Nephron progenitor cell (in vitro differentiated cells): Measurements from ENCODE around the gene COMMD1.
"Not testable (repeated sequence)": the region's sequence is repeated elsewhere in the genome, so short reads cannot be mapped to it uniquely, and the experiment has no call there.

Experiments used
- DNase-seq: peaks from one replicate; pipeline ENCODE4 v3.0.0; 2021
- H3K27ac Mint-ChIP-seq: 2 replicates; pipeline ENCODE4 v1.8.0; 2021; ENCODE audit warnings: mild to moderate bottlenecking, moderate library complexity, mixed read lengths
- H3K27me3 Mint-ChIP-seq: 2 replicates; pipeline ENCODE4 v1.8.0; 2021; ENCODE audit warnings: mild to moderate bottlenecking, low read depth, mixed read lengths; ENCODE audit not compliant: poor library complexity
- H3K36me3 Mint-ChIP-seq: 2 replicates; pipeline ENCODE4 v1.8.0; 2021; ENCODE audit warnings: low read depth, mixed read lengths
- H3K4me1 Mint-ChIP-seq: 2 replicates; pipeline ENCODE4 v1.8.0; 2021; ENCODE audit warnings: mixed read lengths
- H3K4me3 Mint-ChIP-seq: 2 replicates; pipeline ENCODE4 v1.8.0; 2021; ENCODE audit warnings: mild to moderate bottlenecking, moderate library complexity, mixed read lengths
- H3K9me3 Mint-ChIP-seq: 2 replicates; pipeline ENCODE4 v1.8.0; 2021; ENCODE audit warnings: mild to moderate bottlenecking, moderate library complexity, mixed read lengths
- TF ChIP-seq, protein P1 (sequence below): fragments of 200-600 bp; sonication (generic); IDR thresholded peaks from 2 replicates; pipeline ENCODE4 v1.5.0; 2021; ENCODE audit warnings: antibody characterized with exemption

The COMMD1 gene

DNA sequence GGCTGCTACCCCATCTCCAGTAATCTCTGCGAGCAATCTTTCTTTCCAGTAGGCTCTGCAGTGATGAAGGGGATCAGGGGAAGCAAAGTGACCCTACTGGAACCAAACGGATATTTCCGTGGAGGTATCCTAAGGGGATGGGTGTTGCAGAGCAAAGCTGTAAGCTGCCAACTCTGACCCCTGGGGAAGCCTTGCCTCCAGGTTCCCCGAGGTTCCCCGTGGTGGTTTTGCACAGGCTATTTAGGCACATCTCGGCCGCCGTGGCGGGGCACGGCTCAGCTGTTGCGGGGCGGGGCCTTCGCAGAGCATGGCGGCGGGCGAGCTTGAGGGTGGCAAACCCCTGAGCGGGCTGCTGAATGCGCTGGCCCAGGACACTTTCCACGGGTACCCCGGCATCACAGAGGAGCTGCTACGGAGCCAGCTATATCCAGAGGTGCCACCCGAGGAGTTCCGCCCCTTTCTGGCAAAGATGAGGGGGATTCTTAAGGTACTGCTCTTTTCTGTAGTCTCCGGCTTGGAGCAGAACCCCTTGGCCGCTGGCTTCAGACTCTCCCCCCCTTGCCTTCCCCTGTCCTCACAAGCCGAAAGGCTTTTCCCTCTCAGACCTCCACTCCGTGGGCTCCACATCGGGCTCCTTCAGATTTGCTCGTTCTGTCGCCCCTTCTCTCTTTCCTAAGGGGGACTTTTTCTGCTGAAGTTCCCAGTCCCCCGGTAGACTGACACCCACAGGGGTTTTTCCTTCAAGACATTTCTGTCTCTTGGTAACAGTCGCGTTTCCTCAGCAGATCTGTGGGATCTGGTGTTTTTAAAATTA lies at the start of gene COMMD1:
COMMD1 (plus strand) TSS at position 303 of the 814 bp plus-strand sequence; CDS start at position 308, 5 bp downstream.
- DNase-seq = peak; percentile 80
- TF ChIP-seq, protein P1, sequence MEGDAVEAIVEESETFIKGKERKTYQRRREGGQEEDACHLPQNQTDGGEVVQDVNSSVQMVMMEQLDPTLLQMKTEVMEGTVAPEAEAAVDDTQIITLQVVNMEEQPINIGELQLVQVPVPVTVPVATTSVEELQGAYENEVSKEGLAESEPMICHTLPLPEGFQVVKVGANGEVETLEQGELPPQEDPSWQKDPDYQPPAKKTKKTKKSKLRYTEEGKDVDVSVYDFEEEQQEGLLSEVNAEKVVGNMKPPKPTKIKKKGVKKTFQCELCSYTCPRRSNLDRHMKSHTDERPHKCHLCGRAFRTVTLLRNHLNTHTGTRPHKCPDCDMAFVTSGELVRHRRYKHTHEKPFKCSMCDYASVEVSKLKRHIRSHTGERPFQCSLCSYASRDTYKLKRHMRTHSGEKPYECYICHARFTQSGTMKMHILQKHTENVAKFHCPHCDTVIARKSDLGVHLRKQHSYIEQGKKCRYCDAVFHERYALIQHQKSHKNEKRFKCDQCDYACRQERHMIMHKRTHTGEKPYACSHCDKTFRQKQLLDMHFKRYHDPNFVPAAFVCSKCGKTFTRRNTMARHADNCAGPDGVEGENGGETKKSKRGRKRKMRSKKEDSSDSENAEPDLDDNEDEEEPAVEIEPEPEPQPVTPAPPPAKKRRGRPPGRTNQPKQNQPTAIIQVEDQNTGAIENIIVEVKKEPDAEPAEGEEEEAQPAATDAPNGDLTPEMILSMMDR = no peak
- H3K4me1 Mint-ChIP-seq = peaks cover 14% of the 10 kb centered on the region
- peak within 1 kb of the TSS; percentile 92 for H3K27ac Mint-ChIP-seq
- no peaks in the 10 kb centered on the region for H3K36me3 Mint-ChIP-seq
- no peaks in the 10 kb centered on the region for H3K27me3 Mint-ChIP-seq
- H3K9me3 Mint-ChIP-seq = no peaks in the 10 kb centered on the region
- H3K4me3 Mint-ChIP-seq = peak within 1 kb of the TSS; percentile 99

DNA sequence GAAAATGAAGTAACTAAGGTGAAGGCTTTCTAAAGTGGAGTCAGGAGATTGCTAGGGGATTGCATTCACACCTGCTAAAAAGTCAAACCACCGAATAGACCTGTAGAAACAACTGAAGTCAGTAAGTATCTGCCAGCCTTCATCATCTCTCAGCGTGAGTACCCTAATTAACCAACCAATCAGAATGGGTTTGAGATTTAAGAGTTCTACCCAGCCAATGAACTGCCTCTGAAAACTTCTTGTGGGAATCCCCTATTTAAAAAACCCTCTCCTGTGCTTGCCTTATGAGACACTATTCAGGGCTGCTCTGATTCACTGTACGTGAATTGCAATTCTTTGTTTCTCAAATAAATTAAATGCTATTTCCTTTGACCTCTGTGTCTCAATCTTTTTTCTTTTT lies 48.2 kb upstream of the COMMD1 start:
- H3K4me3 Mint-ChIP-seq = no peak overlapping the region
- peaks cover 19% of the 10 kb centered on the region for H3K36me3 Mint-ChIP-seq
- peaks cover 12% of the 10 kb centered on the region for H3K4me1 Mint-ChIP-seq
- DNase-seq = no peak
- no peak overlapping the region for H3K27ac Mint-ChIP-seq
- TF ChIP-seq, protein P1 = no peak
- H3K27me3 Mint-ChIP-seq = peaks cover 3% of the 10 kb centered on the region
- H3K9me3 Mint-ChIP-seq = peaks cover 17% of the 10 kb centered on the region

DNA sequence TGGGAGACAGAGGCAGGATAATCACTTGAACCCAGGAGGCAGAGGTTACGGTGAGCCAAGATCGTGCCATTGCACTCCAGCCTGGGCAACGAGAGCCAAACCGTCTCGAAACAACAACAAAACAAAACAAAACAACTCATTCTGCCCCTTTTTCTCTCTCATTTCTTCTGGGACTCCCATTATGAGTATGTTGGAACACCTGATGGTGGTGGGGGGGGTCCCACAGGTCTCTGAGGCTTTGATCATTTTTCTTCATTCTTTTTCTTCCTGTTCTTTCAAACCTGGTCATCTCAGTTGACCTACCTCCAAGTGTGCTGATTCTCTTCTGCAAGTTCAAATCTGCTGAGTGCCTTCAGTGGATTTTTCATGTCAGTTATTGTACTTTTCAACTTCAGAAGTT lies 43.4 kb upstream of the COMMD1 start:
- H3K9me3 Mint-ChIP-seq = peaks cover 34% of the 10 kb centered on the region
- no peak overlapping the region for H3K4me3 Mint-ChIP-seq
- TF ChIP-seq, protein P1 = no peak
- peaks cover 67% of the 10 kb centered on the region for H3K36me3 Mint-ChIP-seq
- no peak overlapping the region for H3K27ac Mint-ChIP-seq
- H3K4me1 Mint-ChIP-seq = no peaks in the 10 kb centered on the region
- no peak for DNase-seq
- H3K27me3 Mint-ChIP-seq = peaks cover 3% of the 10 kb centered on the region

DNA sequence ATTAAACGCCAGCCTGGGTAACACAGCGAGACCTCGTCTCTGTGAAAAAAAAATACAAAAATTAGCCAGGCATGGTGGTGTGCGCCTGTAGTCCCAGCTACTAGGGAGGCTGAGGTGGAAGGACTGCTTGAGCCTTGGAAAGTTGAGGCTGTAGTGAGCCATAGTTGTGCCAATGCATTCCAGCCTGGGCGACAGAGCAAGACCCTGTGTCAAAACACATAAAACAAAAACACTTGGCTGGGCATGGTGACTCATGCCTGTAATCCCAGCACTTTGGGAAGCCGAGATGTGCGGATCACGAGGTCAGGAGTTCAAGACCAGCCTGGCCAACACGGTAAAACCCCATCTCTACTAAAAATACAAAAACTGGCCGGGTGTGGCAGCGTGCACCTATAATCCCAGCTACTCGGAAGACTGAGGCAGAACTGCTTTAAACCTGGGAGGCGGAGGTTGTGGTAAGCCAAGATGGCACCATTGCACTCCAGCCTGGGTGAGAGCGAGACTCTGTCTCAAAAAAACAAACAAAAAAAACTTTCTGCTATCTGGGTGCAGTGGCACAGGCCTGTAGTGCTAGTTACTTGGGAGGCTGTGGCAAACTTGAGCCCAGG lies 38.9 kb upstream of the COMMD1 start:
- H3K27me3 Mint-ChIP-seq, DNase-seq, H3K4me3 Mint-ChIP-seq, H3K4me1 Mint-ChIP-seq: not testable (repeated sequence)
- Mint-ChIP-seq H3K36me3 (peaks cover 95% of the 10 kb centered on the region), H3K9me3 (peaks cover 22% of the 10 kb centered on the region), H3K27ac (peak overlapping the region; percentile 57)

DNA sequence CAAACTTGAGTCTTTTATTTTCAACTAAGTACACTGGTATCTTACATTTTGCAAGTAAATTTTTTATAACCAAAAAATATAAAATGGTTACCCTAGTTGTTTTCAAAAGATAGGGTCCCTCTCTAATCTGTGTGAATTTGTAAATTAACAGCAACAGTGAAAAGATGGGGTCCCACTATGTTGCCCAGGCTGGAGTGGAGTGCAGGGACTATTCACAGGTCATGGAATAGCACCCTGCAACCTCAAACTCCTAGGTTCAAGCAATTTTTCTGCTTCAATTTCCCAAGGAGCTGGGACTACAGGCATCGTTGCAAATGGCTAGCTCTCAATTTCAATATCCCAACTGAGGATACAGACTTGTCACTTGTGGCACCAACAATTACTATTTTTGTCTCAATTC lies 29.1 kb upstream of the COMMD1 start:
- TF ChIP-seq, protein P1 = no peak
- no peaks in the 10 kb centered on the region for H3K9me3 Mint-ChIP-seq
- no peak for DNase-seq
- H3K27ac Mint-ChIP-seq = no peak overlapping the region
- H3K36me3 Mint-ChIP-seq = peaks cover 81% of the 10 kb centered on the region
- no peaks in the 10 kb centered on the region for H3K27me3 Mint-ChIP-seq
- no peaks in the 10 kb centered on the region for H3K4me1 Mint-ChIP-seq
- no peak overlapping the region for H3K4me3 Mint-ChIP-seq

DNA sequence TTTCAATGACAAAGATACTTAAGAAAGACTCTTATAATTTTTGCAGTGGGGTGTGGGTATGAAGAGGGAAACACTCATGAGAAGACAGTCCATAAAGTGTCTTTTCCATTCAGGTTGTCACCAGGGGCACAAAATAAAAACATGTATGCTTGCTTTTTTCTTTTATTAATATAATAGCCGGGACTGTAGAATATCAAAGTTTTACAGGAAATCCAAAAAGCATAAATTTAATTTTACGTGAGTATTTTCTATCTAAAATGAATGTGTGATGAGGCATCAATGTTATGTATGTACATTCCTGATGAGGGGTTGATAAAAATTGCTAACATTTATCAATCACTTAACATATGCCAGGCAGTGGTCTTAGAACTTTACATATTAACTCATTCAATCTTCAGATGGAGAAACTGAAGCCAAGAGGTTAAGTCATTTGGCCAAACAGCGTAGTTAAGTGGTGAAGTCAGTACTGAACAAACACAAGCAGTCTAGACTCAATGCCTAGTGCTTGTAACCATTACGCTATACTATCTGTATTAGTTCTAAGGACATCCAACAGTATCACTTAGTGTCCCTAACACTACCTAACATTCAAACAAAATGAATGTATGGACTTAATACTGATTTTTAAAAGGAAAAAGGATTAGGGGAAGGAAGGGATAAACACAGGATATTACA lies 27.8 kb upstream of the COMMD1 start:
- TF ChIP-seq, protein P1 = no peak
- DNase-seq = no peak
- H3K9me3 Mint-ChIP-seq = no peaks in the 10 kb centered on the region
- no peaks in the 10 kb centered on the region for H3K4me1 Mint-ChIP-seq
- H3K27ac Mint-ChIP-seq = no peak overlapping the region
- no peak overlapping the region for H3K4me3 Mint-ChIP-seq
- H3K27me3 Mint-ChIP-seq = no peaks in the 10 kb centered on the region
- H3K36me3 Mint-ChIP-seq = peaks cover 77% of the 10 kb centered on the region
